PC-3 (cell line): Measurements from ENCODE around the gene KCNH8. TPM values are rescaled to one million over a fixed set of nuclear protein-coding genes. Genes with fewer than 3 reads are reported as not detected.

ENCODE experiments used
- ATAC-seq: fragments of 200-7000 bp; cut with Tn5 transposase; 2 replicates; pipeline ENCODE4 v1.9.1; 2020; ENCODE audit warnings: mild to moderate bottlenecking, moderate library complexity
- BruUV-seq: library from RNA; stranded (reverse); fragments of 400-500 nt; replicated peaks from 2 replicates; lab custom pipeline; 2021; lab: Mats Ljungman, UMichigan
- CTCF ChIA-PET: fragments of 300-600 bp; sonication (Branson Sonifier 250); formaldehyde crosslinking; loops from one replicate; lab custom pipeline; 2022; ENCODE audit warnings: antibody characterized with exemption; lab: Charles Lee
- POLR2A ChIA-PET: fragments of 300-600 bp; sonication (Branson Sonifier 250); formaldehyde crosslinking; loops from one replicate; lab custom pipeline; 2022; ENCODE audit warnings: antibody characterized with exemption; ENCODE audit not compliant: unreplicated experiment; lab: Charles Lee
- DNase-seq: peaks from one replicate; pipeline ENCODE4 v3.0.0-alpha.2; 2015
- H2AFZ ChIP-seq: fragments of 300-600 bp; sonication (generic); 2 replicates; pipeline ENCODE4 v1.6.0; 2016; ENCODE audit warnings: antibody characterized with exemption, low read length
- H3F3A ChIP-seq: fragments of 300-600 bp; sonication (generic); one replicate; pipeline ENCODE4 v1.6.0; 2017; ENCODE audit warnings: antibody characterized with exemption, low read length, control low read depth, mild to moderate bottlenecking; ENCODE audit not compliant: unreplicated experiment
- H3K27ac ChIP-seq: fragments of 300-600 bp; sonication (generic); 2 replicates; pipeline ENCODE4 v1.5.1; 2016; ENCODE audit warnings: mild to moderate bottlenecking, low read length
- H3K27me3 ChIP-seq: fragments of 300-600 bp; sonication (generic); 2 replicates; pipeline ENCODE4 v1.6.1; 2016; ENCODE audit warnings: low read length, mixed read lengths
- H3K36me3 ChIP-seq: fragments of 300-600 bp; sonication (generic); 2 replicates; pipeline ENCODE4 v1.6.1; 2016; ENCODE audit warnings: low read depth, mixed run types, low read length, mixed read lengths
- H3K4me1 ChIP-seq: fragments of 300-600 bp; sonication (generic); 2 replicates; pipeline ENCODE4 v1.5.1; 2016; ENCODE audit warnings: low read length; ENCODE audit not compliant: insufficient read depth
- H3K4me2 ChIP-seq: fragments of 300-600 bp; sonication (generic); 2 replicates; pipeline ENCODE4 v1.6.0; 2016; ENCODE audit warnings: low read length
- H3K4me3 ChIP-seq: fragments of 300-600 bp; sonication (generic); 2 replicates; pipeline ENCODE4 v1.5.1; 2016; ENCODE audit warnings: mild to moderate bottlenecking, low read length, mixed read lengths
- H3K79me2 ChIP-seq: fragments of 300-600 bp; sonication (generic); 2 replicates; pipeline ENCODE4 v1.6.1; 2017; ENCODE audit warnings: low read length, mixed read lengths
- H3K9ac ChIP-seq: fragments of 300-600 bp; sonication (generic); 2 replicates; pipeline ENCODE4 v1.6.0; 2016; ENCODE audit warnings: mild to moderate bottlenecking, low read length
- H3K9me2 ChIP-seq: fragments of 300-600 bp; sonication (generic); replicated peaks from 2 replicates; pipeline ENCODE4 v1.6.1; 2016; ENCODE audit warnings: mixed run types, low read length, mixed read lengths
- H3K9me3 ChIP-seq: fragments of 300-600 bp; sonication (generic); 2 replicates; pipeline ENCODE4 v1.6.1; 2016; ENCODE audit warnings: low read length, mixed read lengths
- H4K20me1 ChIP-seq: fragments of 300-600 bp; sonication (generic); 2 replicates; pipeline ENCODE4 v1.6.1; 2016; ENCODE audit warnings: low read length, mixed read lengths
- EZH2 ChIP-seq: fragments of 300-600 bp; sonication (generic); IDR thresholded peaks from one replicate; pipeline ENCODE4 v1.6.1; 2017; ENCODE audit warnings: antibody characterized with exemption, mild to moderate bottlenecking, low read length; ENCODE audit not compliant: unreplicated experiment
- EZH2phosphoT487 ChIP-seq: fragments of 300-600 bp; sonication (generic); IDR thresholded peaks from 2 replicates; pipeline ENCODE4 v1.6.1; 2018; ENCODE audit warnings: mild to moderate bottlenecking, antibody characterized with exemption, low read length, borderline replicate concordance
- intact Hi-C: fragments of 100-400 bp; cut with micrococcal nuclease; formaldehyde crosslinking; loops from 2 replicates; pipeline ENCODE4 v1.9.0; 2023
- total RNA-seq: library from RNA; depleted of rRNA; stranded (reverse); fragments of >200 nt; gene quantifications from 2 replicates; pipeline ENCODE4 v1.2.3, GENCODE V29; 2014
- TF ChIP-seq, protein P1 (sequence below): fragments of 300-600 bp; sonication (generic); conservative IDR thresholded peaks from 2 replicates; pipeline ENCODE4 v1.5.1; 2017; ENCODE audit warnings: antibody characterized with exemption, low read depth, mild to moderate bottlenecking, low read length

KCNH8 gene
- total RNA-seq, 1 experiment from 2014 or later = not detected

- H3K79me2 ChIP-seq = no peaks in the 10 kb centered on the region
- BruUV-seq = no TSS peak
- intact Hi-C loops = no loop called here
- no peak overlapping the region for H3K4me3 ChIP-seq
- no peak overlapping the region for H3K27ac ChIP-seq
- no peak overlapping the region for H3K4me2 ChIP-seq
- no peaks in the 10 kb centered on the region for H4K20me1 ChIP-seq
- no peaks in the 10 kb centered on the region; the same call in 1 of the 2 replicates for H3K27me3 ChIP-seq
- H3K4me1 ChIP-seq = no peaks in the 10 kb centered on the region
- no peaks in the 10 kb centered on the region for H3F3A ChIP-seq
- no peaks in the 10 kb centered on the region for H3K9me2 ChIP-seq
- H3K9ac ChIP-seq = no peak overlapping the region
- ATAC-seq (no peak), DNase-seq (no peak)
- H3K36me3 ChIP-seq = no peaks in the 10 kb centered on the region
- no peak overlapping the region for H2AFZ ChIP-seq
- TF ChIP-seq EZH2 = no peak
- CTCF ChIA-PET = interaction anchor here (0.6 kb wide), 1 partner anchor 60 kb away, joined by 3 read pairs; no protein-coding TSS in a partner anchor
- POLR2A ChIA-PET = no interaction called here
- no peaks in the 10 kb centered on the region for H3K9me3 ChIP-seq
Measured at GRCh38 chr3:19485267-19485666, 337.0 kb downstream of the KCNH8 start.

GRCh38 chr3:19487386-19487785 is 339.1 kb downstream of the KCNH8 start:
- POLR2A ChIA-PET = no interaction called here
- CTCF ChIA-PET = no interaction called here
- no peaks in the 10 kb centered on the region for H3F3A ChIP-seq
- H3K4me2 ChIP-seq = no peak overlapping the region
- H3K79me2 ChIP-seq = no peaks in the 10 kb centered on the region
- H3K9me2 ChIP-seq = no peaks in the 10 kb centered on the region
- no TSS peak for BruUV-seq
- no peak overlapping the region for H3K27ac ChIP-seq
- no peak for ATAC-seq
- H4K20me1 ChIP-seq = no peaks in the 10 kb centered on the region
- no peaks in the 10 kb centered on the region for H3K4me1 ChIP-seq
- H3K27me3 ChIP-seq = no peaks in the 10 kb centered on the region
- H3K4me3 ChIP-seq = no peak overlapping the region
- TF ChIP-seq, protein P1, sequence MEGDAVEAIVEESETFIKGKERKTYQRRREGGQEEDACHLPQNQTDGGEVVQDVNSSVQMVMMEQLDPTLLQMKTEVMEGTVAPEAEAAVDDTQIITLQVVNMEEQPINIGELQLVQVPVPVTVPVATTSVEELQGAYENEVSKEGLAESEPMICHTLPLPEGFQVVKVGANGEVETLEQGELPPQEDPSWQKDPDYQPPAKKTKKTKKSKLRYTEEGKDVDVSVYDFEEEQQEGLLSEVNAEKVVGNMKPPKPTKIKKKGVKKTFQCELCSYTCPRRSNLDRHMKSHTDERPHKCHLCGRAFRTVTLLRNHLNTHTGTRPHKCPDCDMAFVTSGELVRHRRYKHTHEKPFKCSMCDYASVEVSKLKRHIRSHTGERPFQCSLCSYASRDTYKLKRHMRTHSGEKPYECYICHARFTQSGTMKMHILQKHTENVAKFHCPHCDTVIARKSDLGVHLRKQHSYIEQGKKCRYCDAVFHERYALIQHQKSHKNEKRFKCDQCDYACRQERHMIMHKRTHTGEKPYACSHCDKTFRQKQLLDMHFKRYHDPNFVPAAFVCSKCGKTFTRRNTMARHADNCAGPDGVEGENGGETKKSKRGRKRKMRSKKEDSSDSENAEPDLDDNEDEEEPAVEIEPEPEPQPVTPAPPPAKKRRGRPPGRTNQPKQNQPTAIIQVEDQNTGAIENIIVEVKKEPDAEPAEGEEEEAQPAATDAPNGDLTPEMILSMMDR = no peak
- TF ChIP-seq EZH2 = no peak
- TF ChIP-seq EZH2phosphoT487 = no peak
- intact Hi-C loops = no loop called here
- no peaks in the 10 kb centered on the region for H3K9me3 ChIP-seq
- H2AFZ ChIP-seq = no peak overlapping the region
- H3K36me3 ChIP-seq = no peaks in the 10 kb centered on the region
- DNase-seq = no peak
- no peak overlapping the region for H3K9ac ChIP-seq

- Histone ChIP-seq H3K79me2 (no peaks in the 10 kb centered on the region), H3K4me3 (no peak overlapping the region), H4K20me1 (no peaks in the 10 kb centered on the region), H2AFZ (no peak overlapping the region), H3K36me3 (no peaks in the 10 kb centered on the region), H3K4me2 (no peak overlapping the region), H3K9me2 (no peaks in the 10 kb centered on the region), H3K9ac (no peak overlapping the region), H3K27ac (no peak overlapping the region), H3K9me3 (no peaks in the 10 kb centered on the region), H3K4me1 (no peaks in the 10 kb centered on the region), H3F3A (no peaks in the 10 kb centered on the region), H3K27me3 (no peaks in the 10 kb centered on the region)
- intact Hi-C loops = no loop called here
- BruUV-seq = no TSS peak
- DNase-seq = no peak
- no peak for ATAC-seq
- CTCF ChIA-PET = no interaction called here
- TF ChIP-seq EZH2 (no peak), EZH2phosphoT487 (no peak)
- TF ChIP-seq, protein P1 = no peak
- POLR2A ChIA-PET = no interaction called here
Measured at GRCh38 chr3:19488939-19489338, 340.6 kb downstream of the KCNH8 start.
